ENCODE results near the gene SHISA9.

The SHISA9 gene

GRCh38 chr16:13148294-13148693, 246.9 kb downstream of the SHISA9 start:
- no peak overlapping the region for H4K91ac ChIP-seq (ENCODE audit: low read depth, low read length)
- no peak overlapping the region for H2BK12ac ChIP-seq (ENCODE audit: low read length)
- no peak overlapping the region for H3K9ac ChIP-seq (ENCODE audit: low read length)
- no peak overlapping the region for H3K4me3 ChIP-seq (ENCODE audit: low read depth, low read length)
- no peak overlapping the region for H2AFZ ChIP-seq (ENCODE audit: insufficient read depth, low read length, poor library complexity)
- DNase-seq: no peak
- no peaks in the 10 kb centered on the region for H3K4me1 ChIP-seq (ENCODE audit: control insufficient read depth in 1 of 2, insufficient read depth in 2 of 2, low read length in 2 of 2)
- H4K12ac ChIP-seq (ENCODE audit: low read depth, low read length): no peak overlapping the region
- no peak overlapping the region for H3K23ac ChIP-seq (ENCODE audit: low read length)
- no peak overlapping the region for H4K8ac ChIP-seq (ENCODE audit: low read depth, low read length)
- no peak overlapping the region for H2BK5ac ChIP-seq (ENCODE audit: low read depth, low read length, poor library complexity)
- peaks cover 3% of the 10 kb centered on the region for H3K9me3 ChIP-seq (ENCODE audit: insufficient read depth, low read depth, low read length)
- no peak overlapping the region for H2AK5ac ChIP-seq (ENCODE audit: low read length)
- no peak overlapping the region for H2BK120ac ChIP-seq (ENCODE audit: insufficient read depth, low read length, poor library complexity)
- H3K14ac ChIP-seq (ENCODE audit: low read length): no peak overlapping the region
- 100% methylated on average over 2 of the region's 3 CpGs for WGBS (ENCODE audit: extremely low coverage, insufficient coverage, insufficient read length)
- no peaks in the 10 kb centered on the region for H3K27me3 ChIP-seq (ENCODE audit: insufficient read depth, low read length)
- H3K36me3 ChIP-seq (ENCODE audit: control insufficient read depth in 1 of 2, insufficient read depth in 2 of 2, low read length in 2 of 2): no peaks in the 10 kb centered on the region
- H3K79me1 ChIP-seq (ENCODE audit: low read length): no peaks in the 10 kb centered on the region
- H3K18ac ChIP-seq (ENCODE audit: low read length): no peak overlapping the region
- H3K4me2 ChIP-seq (ENCODE audit: low read length): no peak overlapping the region
- no peak overlapping the region for H3K27ac ChIP-seq (ENCODE audit: low read depth, low read length)
- H3K79me2 ChIP-seq (ENCODE audit: control insufficient read depth, insufficient read depth, low read length, poor library complexity): no peaks in the 10 kb centered on the region
- no peak overlapping the region for H3K4ac ChIP-seq (ENCODE audit: low read depth, low read length)

GRCh38 chr16:13148836-13149235, 247.4 kb downstream of the SHISA9 start:
- Histone ChIP-seq H3K18ac (ENCODE audit: low read length) (no peak overlapping the region), H4K91ac (ENCODE audit: low read depth, low read length) (no peak overlapping the region), H3K4me1 (ENCODE audit: control insufficient read depth in 1 of 2, insufficient read depth in 2 of 2, low read length in 2 of 2) (no peaks in the 10 kb centered on the region), H3K9ac (ENCODE audit: low read length) (no peak overlapping the region), H3K79me1 (ENCODE audit: low read length) (no peaks in the 10 kb centered on the region), H3K36me3 (ENCODE audit: control insufficient read depth in 1 of 2, insufficient read depth in 2 of 2, low read length in 2 of 2) (no peaks in the 10 kb centered on the region), H3K4ac (ENCODE audit: low read depth, low read length) (no peak overlapping the region), H2BK5ac (ENCODE audit: low read depth, low read length, poor library complexity) (no peak overlapping the region), H3K27ac (ENCODE audit: low read depth, low read length) (no peak overlapping the region), H3K79me2 (ENCODE audit: control insufficient read depth, insufficient read depth, low read length, poor library complexity) (no peaks in the 10 kb centered on the region), H2BK120ac (ENCODE audit: insufficient read depth, low read length, poor library complexity) (no peak overlapping the region), H2AK5ac (ENCODE audit: low read length) (no peak overlapping the region), H3K23ac (ENCODE audit: low read length) (no peak overlapping the region), H3K14ac (ENCODE audit: low read length) (no peak overlapping the region), H3K4me2 (ENCODE audit: low read length) (no peak overlapping the region), H2BK12ac (ENCODE audit: low read length) (no peak overlapping the region), H3K27me3 (ENCODE audit: insufficient read depth, low read length) (no peaks in the 10 kb centered on the region), H3K9me3 (ENCODE audit: insufficient read depth, low read depth, low read length) (peaks cover 3% of the 10 kb centered on the region), H4K8ac (ENCODE audit: low read depth, low read length) (no peak overlapping the region), H3K4me3 (ENCODE audit: low read depth, low read length) (no peak overlapping the region), H2AFZ (ENCODE audit: insufficient read depth, low read length, poor library complexity) (no peak overlapping the region), H4K12ac (ENCODE audit: low read depth, low read length) (no peak overlapping the region)
- no peak for DNase-seq
- no CpG with 5 or more reads among the region's 3 CpGs for WGBS (ENCODE audit: extremely low coverage, insufficient coverage, insufficient read length)

- Histone ChIP-seq H2BK12ac (ENCODE audit: low read length) (no peak overlapping the region), H3K9me3 (ENCODE audit: insufficient read depth, low read depth, low read length) (peaks cover 3% of the 10 kb centered on the region), H3K18ac (ENCODE audit: low read length) (no peak overlapping the region), H3K27ac (ENCODE audit: low read depth, low read length) (no peak overlapping the region), H3K36me3 (ENCODE audit: control insufficient read depth in 1 of 2, insufficient read depth in 2 of 2, low read length in 2 of 2) (no peaks in the 10 kb centered on the region), H3K9ac (ENCODE audit: low read length) (no peak overlapping the region), H3K4ac (ENCODE audit: low read depth, low read length) (no peak overlapping the region), H4K12ac (ENCODE audit: low read depth, low read length) (no peak overlapping the region), H3K4me3 (ENCODE audit: low read depth, low read length) (no peak overlapping the region), H3K79me2 (ENCODE audit: control insufficient read depth, insufficient read depth, low read length, poor library complexity) (no peaks in the 10 kb centered on the region), H4K8ac (ENCODE audit: low read depth, low read length) (no peak overlapping the region), H3K23ac (ENCODE audit: low read length) (no peak overlapping the region), H2BK120ac (ENCODE audit: insufficient read depth, low read length, poor library complexity) (no peak overlapping the region), H2BK5ac (ENCODE audit: low read depth, low read length, poor library complexity) (no peak overlapping the region), H3K27me3 (ENCODE audit: insufficient read depth, low read length) (no peaks in the 10 kb centered on the region), H4K91ac (ENCODE audit: low read depth, low read length) (no peak overlapping the region), H3K79me1 (ENCODE audit: low read length) (no peaks in the 10 kb centered on the region), H3K4me2 (ENCODE audit: low read length) (no peak overlapping the region), H2AK5ac (ENCODE audit: low read length) (no peak overlapping the region), H2AFZ (ENCODE audit: insufficient read depth, low read length, poor library complexity) (no peak overlapping the region), H3K4me1 (ENCODE audit: control insufficient read depth in 1 of 2, insufficient read depth in 2 of 2, low read length in 2 of 2) (no peaks in the 10 kb centered on the region), H3K14ac (ENCODE audit: low read length) (no peak overlapping the region)
- DNase-seq: no peak
- no CpG with 5 or more reads among the region's 4 CpGs for WGBS (ENCODE audit: extremely low coverage, insufficient coverage, insufficient read length)
Observed at GRCh38 chr16:13150181-13150885, 248.9 kb downstream of the SHISA9 start.

DNA sequence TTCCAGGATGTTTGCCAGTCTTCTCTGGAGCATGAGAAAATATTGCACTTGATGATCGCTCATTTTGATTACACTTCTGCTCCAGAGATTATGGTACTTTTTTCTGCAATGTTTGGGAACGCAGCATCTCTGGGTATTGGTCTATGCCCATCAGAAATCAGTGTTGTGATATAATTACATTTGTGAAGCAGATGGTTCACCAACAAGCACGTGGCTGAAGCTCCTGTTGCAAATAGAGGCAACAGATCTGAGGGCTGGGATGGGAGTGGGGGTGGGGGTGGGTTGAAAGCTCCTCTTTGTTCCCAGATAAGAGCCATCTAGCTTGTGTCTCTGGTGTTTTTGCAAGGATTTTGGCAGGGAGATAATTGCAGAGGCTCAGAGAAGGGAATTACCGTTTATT, 252.3 kb downstream of the SHISA9 start:
- H3K14ac ChIP-seq (ENCODE audit: low read length): no peak overlapping the region
- H4K8ac ChIP-seq (ENCODE audit: low read depth, low read length): no peak overlapping the region
- H2AFZ ChIP-seq (ENCODE audit: insufficient read depth, low read length, poor library complexity): no peak overlapping the region
- H4K91ac ChIP-seq (ENCODE audit: low read depth, low read length): no peak overlapping the region
- no peak for DNase-seq
- H3K18ac ChIP-seq (ENCODE audit: low read length): no peak overlapping the region
- no peak overlapping the region for H2BK120ac ChIP-seq (ENCODE audit: insufficient read depth, low read length, poor library complexity)
- H3K27ac ChIP-seq (ENCODE audit: low read depth, low read length): no peak overlapping the region
- H2AK5ac ChIP-seq (ENCODE audit: low read length): no peak overlapping the region
- no peaks in the 10 kb centered on the region for H3K27me3 ChIP-seq (ENCODE audit: insufficient read depth, low read length)
- H3K4me1 ChIP-seq (ENCODE audit: control insufficient read depth in 1 of 2, insufficient read depth in 2 of 2, low read length in 2 of 2): peaks cover 0 to 2% of the 10 kb centered on the region in 2 experiments
- no CpG with 5 or more reads among the region's 4 CpGs for WGBS (ENCODE audit: extremely low coverage, insufficient coverage, insufficient read length)
- H3K4ac ChIP-seq (ENCODE audit: low read depth, low read length): no peak overlapping the region
- no peaks in the 10 kb centered on the region for H3K79me2 ChIP-seq (ENCODE audit: control insufficient read depth, insufficient read depth, low read length, poor library complexity)
- no peak overlapping the region for H3K4me3 ChIP-seq (ENCODE audit: low read depth, low read length)
- H2BK12ac ChIP-seq (ENCODE audit: low read length): no peak overlapping the region
- H3K9ac ChIP-seq (ENCODE audit: low read length): no peak overlapping the region
- H3K9me3 ChIP-seq (ENCODE audit: insufficient read depth, low read depth, low read length): no peaks in the 10 kb centered on the region
- H2BK5ac ChIP-seq (ENCODE audit: low read depth, low read length, poor library complexity): no peak overlapping the region
- H3K36me3 ChIP-seq (ENCODE audit: control insufficient read depth in 1 of 2, insufficient read depth in 2 of 2, low read length in 2 of 2): no peaks in the 10 kb centered on the region
- no peaks in the 10 kb centered on the region for H3K79me1 ChIP-seq (ENCODE audit: low read length)
- no peak overlapping the region for H3K4me2 ChIP-seq (ENCODE audit: low read length)
- no peak overlapping the region for H4K12ac ChIP-seq (ENCODE audit: low read depth, low read length)
- no peak overlapping the region for H3K23ac ChIP-seq (ENCODE audit: low read length)

All from trophoblast cell (in vitro differentiated cells and primary cell).